SK-N-SH treated with all-trans-retinoic acid at 6 μM for 48 hours (cell line): ENCODE measurements around the gene TFDP3.

Experiments used
- BACH2 ChIP-seq: fragments of 250-450 bp; sonication (Bioruptor Pico); IDR thresholded peaks from 2 replicates; pipeline ENCODE4 v1.9.0; 2021; ENCODE audit warnings: mild to moderate bottlenecking, borderline replicate concordance
- RARB ChIP-seq: fragments of 250-450 bp; sonication (Bioruptor Pico); IDR thresholded peaks from 2 replicates; pipeline ENCODE4 v1.8.0; 2021; ENCODE audit warnings: mild to moderate bottlenecking, moderate library complexity
- TSHZ2 ChIP-seq: fragments of 250-450 bp; sonication (Bioruptor Pico); IDR thresholded peaks from 2 replicates; pipeline ENCODE4 v1.5.0; 2020; ENCODE audit warnings: mild to moderate bottlenecking, moderate library complexity

GRCh38 chrX:133215017-133215416 lies 3.1 kb downstream of the TFDP3 start:
- TF ChIP-seq TSHZ2 (CRISPR knock-in tag): no peak
- no peak for TF ChIP-seq BACH2
- TF ChIP-seq RARB (CRISPR knock-in tag): no peak
